PC-9 (cell line): ENCODE measurements around the gene OBSCN. TPM values are rescaled to one million over a fixed set of nuclear protein-coding genes. Genes with fewer than 3 reads are reported as not detected.

Experiments used
- BruUV-seq: library from RNA; stranded (reverse); fragments of 400-500 nt; replicated peaks from 2 replicates; lab custom pipeline; 2021; lab: Mats Ljungman, UMichigan
- CTCF ChIA-PET: fragments of 300-600 bp; sonication (Branson Sonifier 250); formaldehyde crosslinking; loops from one replicate; lab custom pipeline; 2022; ENCODE audit warnings: antibody characterized with exemption; lab: Charles Lee
- POLR2A ChIA-PET: fragments of 300-600 bp; sonication (Branson Sonifier 250); formaldehyde crosslinking; loops from one replicate; lab custom pipeline; 2022; ENCODE audit warnings: antibody characterized with exemption; ENCODE audit not compliant: unreplicated experiment; lab: Charles Lee
- DNase-seq, 2 experiments: peaks; one replicate each; pipeline versions ENCODE4 v3.0.0 to v3.0.0-alpha.2; 2015 to 2022; ENCODE audit warnings: mixed read lengths in 1 of 2
- H2AFZ ChIP-seq: fragments of 200-600 bp; sonication (generic); 2 replicates; pipeline ENCODE4 v1.8.1; 2017; ENCODE audit warnings: antibody characterized with exemption
- H3F3A ChIP-seq: fragments of 200-600 bp; sonication (generic); 2 replicates; pipeline ENCODE4 v1.8.1; 2017; ENCODE audit warnings: antibody characterized with exemption, mild to moderate bottlenecking, low read depth; ENCODE audit not compliant: insufficient read depth
- H3K27ac ChIP-seq: fragments of 200-600 bp; sonication (generic); 2 replicates; pipeline ENCODE4 v1.6.1; 2016; ENCODE audit warnings: mixed run types
- H3K27me3 ChIP-seq: fragments of 200-600 bp; sonication (generic); 2 replicates; pipeline ENCODE4 v1.6.1; 2016; ENCODE audit warnings: low read depth, mixed run types; ENCODE audit not compliant: insufficient read depth
- H3K36me3 ChIP-seq: fragments of 200-600 bp; sonication (generic); 2 replicates; pipeline ENCODE4 v1.6.1; 2016; ENCODE audit warnings: low read depth, mixed run types
- H3K4me1 ChIP-seq: fragments of 200-600 bp; sonication (generic); replicated peaks from 2 replicates; pipeline ENCODE4 v1.6.1; 2016; ENCODE audit warnings: mixed run types; ENCODE audit not compliant: insufficient read depth
- H3K4me2 ChIP-seq: fragments of 200-600 bp; sonication (generic); 2 replicates; pipeline ENCODE4 v1.6.1; 2017; ENCODE audit warnings: mixed run types
- H3K4me3 ChIP-seq: fragments of 200-600 bp; sonication (generic); 2 replicates; pipeline ENCODE4 v1.6.1; 2016; ENCODE audit warnings: mixed run types
- H3K79me2 ChIP-seq: fragments of 200-600 bp; sonication (generic); 2 replicates; pipeline ENCODE4 v1.6.1; 2017; ENCODE audit warnings: low read depth, mixed run types
- H3K9me2 ChIP-seq: fragments of 200-600 bp; sonication (generic); 2 replicates; pipeline ENCODE4 v1.8.1; 2017; ENCODE audit warnings: mild to moderate bottlenecking; ENCODE audit not compliant: insufficient read depth
- H3K9me3 ChIP-seq: fragments of 200-600 bp; sonication (generic); 2 replicates; pipeline ENCODE4 v1.8.1; 2016; ENCODE audit warnings: low read depth; ENCODE audit not compliant: insufficient read depth
- H4K20me1 ChIP-seq: fragments of 200-600 bp; sonication (generic); 2 replicates; pipeline ENCODE4 v1.8.1; 2017; ENCODE audit not compliant: insufficient read depth
- EZH2 ChIP-seq: fragments of 200-600 bp; sonication (generic); IDR thresholded peaks from 2 replicates; pipeline ENCODE4 v1.8.0; 2017; ENCODE audit warnings: antibody characterized with exemption, low read depth
- intact Hi-C: fragments of 100-400 bp; cut with micrococcal nuclease; formaldehyde crosslinking; loops from one replicate; pipeline ENCODE4 v1.10.0; 2022; ENCODE audit not compliant: unreplicated experiment
- total RNA-seq: library from RNA; stranded (reverse); gene quantifications from 2 replicates; pipeline ENCODE4 v1.2.3, GENCODE V29; 2021
- TF ChIP-seq, protein P1 (sequence below): fragments of 200-600 bp; sonication (generic); conservative IDR thresholded peaks from 2 replicates; pipeline ENCODE4 v1.6.1; 2017; ENCODE audit warnings: mixed run types, antibody characterized with exemption, mild to moderate bottlenecking, moderate library complexity

OBSCN gene
- total RNA-seq, 1 experiment from 2014 or later = 62.9 TPM

GRCh38 chr1:228209657-228210056 is 1.8 kb downstream of the OBSCN start:
- H2AFZ ChIP-seq = no peak overlapping the region
- no peaks in the 10 kb centered on the region for H3K36me3 ChIP-seq
- BruUV-seq = no TSS peak
- no peaks in the 10 kb centered on the region for H3K79me2 ChIP-seq
- no peaks in the 10 kb centered on the region for H3K9me2 ChIP-seq
- no peak for DNase-seq
- peaks cover 10% of the 10 kb centered on the region for H3F3A ChIP-seq
- H3K4me1 ChIP-seq = peaks cover 9% of the 10 kb centered on the region
- no peaks in the 10 kb centered on the region for H3K9me3 ChIP-seq
- intact Hi-C loops = loop anchor here (1.0 to 5.0 kb wide), 3 partner anchors 78 to 308 kb away; no protein-coding TSS in a partner anchor
- ChIA-PET CTCF (no interaction called here), POLR2A (no interaction called here)
- TF ChIP-seq EZH2 = no peak
- TF ChIP-seq, protein P1, sequence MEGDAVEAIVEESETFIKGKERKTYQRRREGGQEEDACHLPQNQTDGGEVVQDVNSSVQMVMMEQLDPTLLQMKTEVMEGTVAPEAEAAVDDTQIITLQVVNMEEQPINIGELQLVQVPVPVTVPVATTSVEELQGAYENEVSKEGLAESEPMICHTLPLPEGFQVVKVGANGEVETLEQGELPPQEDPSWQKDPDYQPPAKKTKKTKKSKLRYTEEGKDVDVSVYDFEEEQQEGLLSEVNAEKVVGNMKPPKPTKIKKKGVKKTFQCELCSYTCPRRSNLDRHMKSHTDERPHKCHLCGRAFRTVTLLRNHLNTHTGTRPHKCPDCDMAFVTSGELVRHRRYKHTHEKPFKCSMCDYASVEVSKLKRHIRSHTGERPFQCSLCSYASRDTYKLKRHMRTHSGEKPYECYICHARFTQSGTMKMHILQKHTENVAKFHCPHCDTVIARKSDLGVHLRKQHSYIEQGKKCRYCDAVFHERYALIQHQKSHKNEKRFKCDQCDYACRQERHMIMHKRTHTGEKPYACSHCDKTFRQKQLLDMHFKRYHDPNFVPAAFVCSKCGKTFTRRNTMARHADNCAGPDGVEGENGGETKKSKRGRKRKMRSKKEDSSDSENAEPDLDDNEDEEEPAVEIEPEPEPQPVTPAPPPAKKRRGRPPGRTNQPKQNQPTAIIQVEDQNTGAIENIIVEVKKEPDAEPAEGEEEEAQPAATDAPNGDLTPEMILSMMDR = no peak
- no peak overlapping the region for H3K4me3 ChIP-seq
- no peak overlapping the region for H3K4me2 ChIP-seq
- H3K27ac ChIP-seq = peak overlapping the region; percentile 39
- no peaks in the 10 kb centered on the region for H4K20me1 ChIP-seq
- no peaks in the 10 kb centered on the region for H3K27me3 ChIP-seq

DNA sequence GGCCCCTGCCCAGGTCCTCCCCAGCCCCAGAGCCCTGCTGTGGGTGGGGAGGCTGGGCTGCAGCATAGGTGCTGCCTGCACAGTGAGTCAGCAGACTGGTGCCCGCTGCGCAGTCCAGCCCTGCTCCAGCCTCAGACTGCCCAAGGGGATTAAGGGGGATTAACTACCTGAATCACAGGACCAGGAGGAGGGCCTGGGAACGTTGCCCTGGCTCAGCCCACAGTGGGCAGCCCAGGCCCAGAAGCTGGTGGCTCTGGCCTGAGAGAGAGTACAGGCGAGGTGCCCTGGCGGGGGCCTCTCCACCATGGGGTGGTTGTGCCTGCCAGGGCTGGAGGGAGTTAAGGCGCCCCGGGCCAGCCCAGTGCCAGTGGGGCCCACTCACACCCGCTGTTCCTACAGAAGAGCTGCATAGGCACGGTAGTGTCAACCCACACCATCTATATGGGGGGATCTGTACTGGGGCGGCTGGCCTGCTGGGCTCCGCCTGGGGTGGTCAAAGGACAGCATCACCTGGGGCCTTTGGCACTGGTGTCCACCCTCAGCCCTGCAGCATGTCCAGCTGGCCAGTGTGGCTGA is 2.3 kb downstream of the OBSCN start:
- H3K4me1 ChIP-seq = peaks cover 9% of the 10 kb centered on the region
- H3K4me2 ChIP-seq = 0 out of 2 replicates have a peak overlapping the region, but pooled peaks have one; percentile 21
- peaks cover 10% of the 10 kb centered on the region for H3F3A ChIP-seq
- intact Hi-C loops = loop anchor here (1.0 to 5.0 kb wide), 3 partner anchors 79 to 307 kb away; no protein-coding TSS in a partner anchor
- TF ChIP-seq EZH2 = no peak
- TF ChIP-seq, protein P1 = no peak
- no peaks in the 10 kb centered on the region for H4K20me1 ChIP-seq
- H2AFZ ChIP-seq = no peak overlapping the region
- H3K36me3 ChIP-seq = no peaks in the 10 kb centered on the region
- H3K9me3 ChIP-seq = no peaks in the 10 kb centered on the region
- H3K27ac ChIP-seq = peak overlapping the region; percentile 39; the same call in 1 of the 2 replicates
- no peaks in the 10 kb centered on the region for H3K79me2 ChIP-seq
- no peaks in the 10 kb centered on the region for H3K27me3 ChIP-seq
- H3K4me3 ChIP-seq = no peak overlapping the region
- ChIA-PET CTCF (no interaction called here), POLR2A (interaction anchor here (0.6 kb wide), 1 partner anchor 421 kb away, joined by 3 read pairs; no protein-coding TSS in a partner anchor)
- BruUV-seq = no TSS peak
- H3K9me2 ChIP-seq = no peaks in the 10 kb centered on the region
- DNase-seq = peak; percentile 73 to 87

DNA sequence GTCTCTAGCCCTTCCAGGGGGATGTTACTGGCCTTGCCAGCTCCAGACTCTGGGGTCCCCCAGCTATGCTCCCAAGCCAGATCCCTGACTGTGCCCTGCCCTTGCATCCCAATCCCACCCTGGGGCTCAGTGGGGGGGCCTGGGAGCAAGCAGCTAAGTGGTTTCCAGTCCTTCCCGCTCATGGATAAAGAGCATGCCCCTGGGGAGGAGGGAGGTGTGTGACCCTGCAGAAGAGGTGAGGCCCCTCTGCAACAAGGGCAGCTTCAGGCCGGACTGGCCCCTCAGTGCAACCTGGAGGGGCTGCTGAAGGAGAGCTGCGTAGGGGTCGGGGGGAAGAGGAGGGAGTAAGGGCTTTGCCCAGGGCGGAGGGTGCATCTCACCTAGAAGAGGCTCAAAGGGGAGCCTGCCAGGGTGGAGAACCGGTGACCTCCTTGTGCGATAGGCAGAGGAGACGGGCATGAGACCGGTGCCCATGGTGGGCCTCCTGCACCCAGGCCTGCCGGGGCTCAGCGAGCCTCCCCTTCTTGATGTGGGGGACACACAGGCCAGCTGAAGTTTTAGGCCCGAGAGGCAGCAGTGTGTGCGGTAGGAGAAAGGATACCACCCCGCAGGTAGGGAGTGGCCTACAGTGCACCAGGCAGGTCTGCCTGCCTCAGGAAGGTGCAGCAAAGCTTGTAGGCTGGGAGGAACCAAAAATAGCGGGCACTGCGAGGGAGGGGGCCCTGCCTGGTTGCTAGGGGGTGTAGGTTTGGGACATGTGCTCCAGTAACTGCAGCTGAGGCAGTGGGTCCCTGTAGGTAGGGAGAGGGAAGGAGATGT is 3.1 kb downstream of the OBSCN start:
- Histone ChIP-seq H2AFZ (no peak overlapping the region), H3K36me3 (no peaks in the 10 kb centered on the region), H3K79me2 (no peaks in the 10 kb centered on the region), H3K4me3 (no peak overlapping the region), H3K4me1 (peaks cover 9% of the 10 kb centered on the region), H3F3A (peaks cover 10% of the 10 kb centered on the region), H3K9me2 (no peaks in the 10 kb centered on the region), H3K27ac (no peak overlapping the region), H3K9me3 (no peaks in the 10 kb centered on the region), H3K4me2 (no peak overlapping the region), H3K27me3 (no peaks in the 10 kb centered on the region), H4K20me1 (no peaks in the 10 kb centered on the region)
- ChIA-PET CTCF (no interaction called here), POLR2A (interaction anchor here (0.6 kb wide), 1 partner anchor 422 kb away, joined by 3 read pairs; no protein-coding TSS in a partner anchor)
- BruUV-seq = TSS peak; percentile 36
- no peak for TF ChIP-seq EZH2
- TF ChIP-seq, protein P1 = no peak
- intact Hi-C loops = loop anchor here (1.0 to 5.0 kb wide), 3 partner anchors 80 to 306 kb away; no protein-coding TSS in a partner anchor
- no peak for DNase-seq
